SK-N-SH treated with all-trans-retinoic acid at 6 μM for 48 hours (cell line): ENCODE results near the gene TSEN2.

ENCODE experiments used
- ESRRG ChIP-seq: fragments of 250-450 bp; sonication (Bioruptor Pico); IDR thresholded peaks from 2 replicates; pipeline ENCODE4 v1.6.1; 2021; ENCODE audit warnings: mild to moderate bottlenecking
- POU6F1 ChIP-seq: fragments of 250-450 bp; sonication (Bioruptor Pico); IDR thresholded peaks from 2 replicates; pipeline ENCODE4 v1.8.0; 2021; ENCODE audit warnings: low read depth, mild to moderate bottlenecking, moderate library complexity, borderline replicate concordance
- RARB ChIP-seq: fragments of 250-450 bp; sonication (Bioruptor Pico); IDR thresholded peaks from 2 replicates; pipeline ENCODE4 v1.8.0; 2021; ENCODE audit warnings: mild to moderate bottlenecking, moderate library complexity
- ZNF70 ChIP-seq: fragments of 450-650 bp; formaldehyde crosslinking; IDR thresholded peaks from 2 replicates; pipeline ENCODE4 v1.5.0; 2020; ENCODE audit warnings: mild to moderate bottlenecking, moderate library complexity
- TF ChIP-seq, protein P1 (sequence below): fragments of 250-450 bp; sonication (Bioruptor Pico); IDR thresholded peaks from 2 replicates; pipeline ENCODE4 v1.8.0; 2020; ENCODE audit warnings: mild to moderate bottlenecking, moderate library complexity, borderline replicate concordance
- TF ChIP-seq, protein P2 (sequence below): fragments of 250-450 bp; sonication (Bioruptor Pico); IDR thresholded peaks from 2 replicates; pipeline ENCODE4 v1.5.0; 2020; ENCODE audit warnings: mild to moderate bottlenecking, moderate library complexity

- TF ChIP-seq, protein P1, sequence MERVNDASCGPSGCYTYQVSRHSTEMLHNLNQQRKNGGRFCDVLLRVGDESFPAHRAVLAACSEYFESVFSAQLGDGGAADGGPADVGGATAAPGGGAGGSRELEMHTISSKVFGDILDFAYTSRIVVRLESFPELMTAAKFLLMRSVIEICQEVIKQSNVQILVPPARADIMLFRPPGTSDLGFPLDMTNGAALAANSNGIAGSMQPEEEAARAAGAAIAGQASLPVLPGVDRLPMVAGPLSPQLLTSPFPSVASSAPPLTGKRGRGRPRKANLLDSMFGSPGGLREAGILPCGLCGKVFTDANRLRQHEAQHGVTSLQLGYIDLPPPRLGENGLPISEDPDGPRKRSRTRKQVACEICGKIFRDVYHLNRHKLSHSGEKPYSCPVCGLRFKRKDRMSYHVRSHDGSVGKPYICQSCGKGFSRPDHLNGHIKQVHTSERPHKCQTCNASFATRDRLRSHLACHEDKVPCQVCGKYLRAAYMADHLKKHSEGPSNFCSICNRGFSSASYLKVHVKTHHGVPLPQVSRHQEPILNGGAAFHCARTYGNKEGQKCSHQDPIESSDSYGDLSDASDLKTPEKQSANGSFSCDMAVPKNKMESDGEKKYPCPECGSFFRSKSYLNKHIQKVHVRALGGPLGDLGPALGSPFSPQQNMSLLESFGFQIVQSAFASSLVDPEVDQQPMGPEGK (CRISPR knock-in tag): no peak
- TF ChIP-seq, protein P2, sequence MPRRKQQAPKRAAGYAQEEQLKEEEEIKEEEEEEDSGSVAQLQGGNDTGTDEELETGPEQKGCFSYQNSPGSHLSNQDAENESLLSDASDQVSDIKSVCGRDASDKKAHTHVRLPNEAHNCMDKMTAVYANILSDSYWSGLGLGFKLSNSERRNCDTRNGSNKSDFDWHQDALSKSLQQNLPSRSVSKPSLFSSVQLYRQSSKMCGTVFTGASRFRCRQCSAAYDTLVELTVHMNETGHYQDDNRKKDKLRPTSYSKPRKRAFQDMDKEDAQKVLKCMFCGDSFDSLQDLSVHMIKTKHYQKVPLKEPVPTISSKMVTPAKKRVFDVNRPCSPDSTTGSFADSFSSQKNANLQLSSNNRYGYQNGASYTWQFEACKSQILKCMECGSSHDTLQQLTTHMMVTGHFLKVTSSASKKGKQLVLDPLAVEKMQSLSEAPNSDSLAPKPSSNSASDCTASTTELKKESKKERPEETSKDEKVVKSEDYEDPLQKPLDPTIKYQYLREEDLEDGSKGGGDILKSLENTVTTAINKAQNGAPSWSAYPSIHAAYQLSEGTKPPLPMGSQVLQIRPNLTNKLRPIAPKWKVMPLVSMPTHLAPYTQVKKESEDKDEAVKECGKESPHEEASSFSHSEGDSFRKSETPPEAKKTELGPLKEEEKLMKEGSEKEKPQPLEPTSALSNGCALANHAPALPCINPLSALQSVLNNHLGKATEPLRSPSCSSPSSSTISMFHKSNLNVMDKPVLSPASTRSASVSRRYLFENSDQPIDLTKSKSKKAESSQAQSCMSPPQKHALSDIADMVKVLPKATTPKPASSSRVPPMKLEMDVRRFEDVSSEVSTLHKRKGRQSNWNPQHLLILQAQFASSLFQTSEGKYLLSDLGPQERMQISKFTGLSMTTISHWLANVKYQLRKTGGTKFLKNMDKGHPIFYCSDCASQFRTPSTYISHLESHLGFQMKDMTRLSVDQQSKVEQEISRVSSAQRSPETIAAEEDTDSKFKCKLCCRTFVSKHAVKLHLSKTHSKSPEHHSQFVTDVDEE (CRISPR knock-in tag): no peak
- TF ChIP-seq POU6F1 (CRISPR knock-in tag): no peak
- no peak for TF ChIP-seq RARB (CRISPR knock-in tag)
- no peak for TF ChIP-seq ZNF70 (CRISPR knock-in tag)
- no peak for TF ChIP-seq ESRRG (CRISPR knock-in tag)
These were observed 34.2 kb upstream of the TSEN2 start for GRCh38 chr3:12449889-12450682.
